Posterior cingulate gyrus (tissue), 11 donors: ENCODE results near the gene ZNF653.

Experiments
- DNase-seq, 10 donors: peaks; one replicate each; pipeline versions ENCODE4 v3.0.0 to v3.0.0-alpha.2; 2020 to 2021; ENCODE audit warnings: mixed read lengths in 3 of 10
- intact Hi-C: fragments of 100-400 bp; cut with DNase I; formaldehyde crosslinking; loops from one replicate; pipeline ENCODE4 v1.15.1; 2023

ZNF653 gene

DNA sequence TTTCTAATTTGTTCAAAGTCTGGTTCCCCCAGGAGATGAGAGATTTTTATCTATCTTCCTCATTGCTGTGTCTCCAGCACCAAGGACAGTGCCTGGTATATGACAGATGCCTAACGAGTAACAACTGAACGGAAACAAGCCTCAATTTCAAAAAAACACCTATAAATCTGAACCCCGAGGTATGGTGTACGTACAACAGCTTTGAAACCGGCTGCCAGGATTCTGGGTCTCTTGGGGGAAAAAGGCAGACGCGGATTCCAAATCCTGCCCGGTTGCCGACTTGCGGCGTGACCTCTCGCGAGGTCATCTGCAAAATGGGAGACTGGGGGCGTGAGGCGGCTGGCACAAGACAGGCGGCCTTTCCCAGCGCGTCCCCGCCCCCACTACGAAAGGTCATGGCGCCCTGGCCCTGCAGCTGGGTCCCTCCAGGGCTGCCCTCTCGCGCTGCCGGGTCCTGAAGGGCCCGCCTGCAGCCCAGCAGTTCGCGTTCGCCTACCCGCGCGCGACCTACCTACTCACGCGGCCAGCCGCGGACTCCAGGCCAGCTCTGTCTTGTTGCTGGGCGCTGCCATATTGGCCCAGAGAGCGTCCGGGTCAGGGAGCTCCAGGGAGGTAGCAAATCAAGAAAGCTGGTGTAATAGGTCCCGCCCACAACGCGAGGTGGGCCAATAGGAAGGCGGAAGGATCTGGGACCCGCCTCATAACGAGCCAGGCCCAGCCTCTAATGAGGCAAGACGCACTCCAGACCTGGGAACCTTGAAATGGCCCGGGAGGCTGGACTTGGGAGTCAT, 23.1 kb upstream of the ZNF653 start, which contains the start of gene ECSIT:
ECSIT (minus strand) TSS at position 584 of the 791 bp plus-strand sequence. CDS start 9,964 bp downstream, outside the sequence.
- peak; percentile 93 to 100 (median 98) for DNase-seq
- intact Hi-C loops, result no loop called here

GRCh38 chr19:11519138-11519537, 13.5 kb upstream of the ZNF653 start:
- intact Hi-C loops, result no loop called here
- DNase-seq, result no peak

- intact Hi-C loops, result no loop called here
- no peak for DNase-seq
These were observed 8.3 kb upstream of the ZNF653 start for GRCh38 chr19:11513946-11514345.

DNA sequence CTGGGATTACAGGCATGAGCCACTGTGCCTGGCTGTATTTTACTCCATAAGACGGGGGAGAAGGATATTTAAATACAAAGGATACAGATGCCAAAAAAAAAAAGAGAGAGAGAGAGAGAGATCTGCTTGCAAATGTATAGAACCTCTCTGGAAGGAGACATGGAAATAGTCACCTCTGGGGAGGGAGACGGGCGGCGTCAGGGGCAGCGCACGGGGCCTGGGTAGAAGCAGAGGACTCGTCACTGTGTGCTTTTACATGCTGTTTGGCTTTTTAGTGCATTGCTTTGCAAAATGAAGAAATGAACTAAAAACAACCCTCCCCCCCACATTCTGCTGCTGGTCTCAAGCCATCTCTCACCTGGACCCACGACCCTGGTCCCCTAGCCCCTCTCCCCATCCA, 4.8 kb upstream of the ZNF653 start:
- intact Hi-C loops, result no loop called here
- DNase-seq, result no peak

DNA sequence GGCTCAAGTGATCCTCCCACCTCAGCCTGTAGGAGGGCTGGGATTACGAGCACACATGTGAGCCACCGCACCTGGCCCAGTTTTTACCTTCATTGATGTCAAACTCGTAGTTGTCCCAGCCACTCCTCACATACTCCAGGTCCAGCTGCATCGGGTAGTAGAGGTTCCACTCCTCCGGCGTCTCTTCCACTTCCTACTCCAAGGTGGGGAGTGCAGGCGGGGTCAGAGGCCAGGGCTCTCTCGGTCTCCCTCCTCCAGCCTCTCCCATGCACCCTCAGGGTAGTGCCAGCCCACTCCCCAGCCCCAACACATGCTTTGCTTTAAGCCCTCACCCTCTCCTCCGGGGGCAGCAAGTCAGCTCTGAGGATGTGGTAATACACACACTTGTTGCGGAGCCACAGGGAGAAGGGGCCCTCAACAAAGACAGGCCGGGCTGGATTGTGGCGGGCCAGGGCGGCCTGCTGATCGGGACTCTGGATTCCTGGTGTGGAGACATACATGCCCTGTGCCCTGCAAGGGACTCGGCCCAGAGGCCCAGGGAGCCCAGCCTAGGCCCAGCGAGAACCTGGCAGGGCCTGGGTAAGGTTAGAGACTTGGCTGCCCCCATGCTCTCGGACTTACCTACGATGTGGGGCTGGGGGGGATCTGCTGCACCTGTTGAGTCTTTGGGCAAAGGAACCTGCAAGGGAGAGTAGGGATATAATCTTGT, 1.9 kb upstream of the ZNF653 start:
- peak in 1 of 10 donors; percentile 57 for DNase-seq
- intact Hi-C loops, result loop anchor here (5.0 kb wide), 1 partner anchor 50 kb away; the partner anchor contains the start of gene ELOF1

GRCh38 chr19:11506967-11507366, 1.3 kb upstream of the ZNF653 start:
- no peak for DNase-seq
- intact Hi-C loops, result loop anchor here (5.0 kb wide), 1 partner anchor 50 kb away; the partner anchor contains the start of gene ELOF1

DNA sequence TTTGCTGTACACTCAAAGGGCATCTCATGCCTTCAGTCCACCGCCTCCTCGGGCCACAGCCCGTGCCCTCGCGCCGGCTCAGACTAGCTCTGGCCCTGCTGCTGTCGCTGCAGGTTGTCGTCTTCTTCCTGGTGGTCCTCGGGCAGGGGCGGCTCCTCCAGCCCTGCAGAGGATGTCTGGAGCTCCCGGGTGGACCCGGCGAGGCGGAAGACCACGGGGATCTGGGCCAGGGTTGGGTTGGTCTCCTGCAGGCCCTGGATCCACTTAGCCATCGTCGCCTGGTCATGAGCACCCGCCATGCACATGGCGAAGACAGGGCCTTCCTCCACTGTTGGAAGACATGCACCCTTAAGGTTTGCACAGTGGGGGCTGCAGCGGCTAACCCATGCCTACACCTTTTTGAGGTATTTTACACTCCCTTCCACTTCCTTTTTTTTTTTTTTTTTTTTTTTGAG, 489 bp upstream of the ZNF653 start:
- intact Hi-C loops, result loop anchor here (5.0 kb wide), 1 partner anchor 51 kb away; the partner anchor contains the start of gene ELOF1
- peak in 2 of 10 donors; percentile 38 to 84 for DNase-seq

GRCh38 chr19:11505032-11505503, 571 bp downstream of the ZNF653 start:
- intact Hi-C loops, result loop anchor here (1.0 to 5.0 kb wide), 2 partner anchors 25 to 52 kb away; partner anchors contain the start of gene ELOF1
- DNase-seq, result peak; percentile 92 to 100 (median 97)

GRCh38 chr19:11504502-11505031, 1.1 kb downstream of the ZNF653 start:
- no peak for DNase-seq
- intact Hi-C loops, result loop anchor here (1.0 to 5.0 kb wide), 2 partner anchors 26 to 53 kb away; partner anchors contain the start of gene ELOF1

- intact Hi-C loops, result no loop called here
- DNase-seq, result no peak
These were observed 5.7 kb downstream of the ZNF653 start for GRCh38 chr19:11499890-11500420.

GRCh38 chr19:11499220-11499726, 6.4 kb downstream of the ZNF653 start:
- no peak for DNase-seq
- intact Hi-C loops, result no loop called here

DNA sequence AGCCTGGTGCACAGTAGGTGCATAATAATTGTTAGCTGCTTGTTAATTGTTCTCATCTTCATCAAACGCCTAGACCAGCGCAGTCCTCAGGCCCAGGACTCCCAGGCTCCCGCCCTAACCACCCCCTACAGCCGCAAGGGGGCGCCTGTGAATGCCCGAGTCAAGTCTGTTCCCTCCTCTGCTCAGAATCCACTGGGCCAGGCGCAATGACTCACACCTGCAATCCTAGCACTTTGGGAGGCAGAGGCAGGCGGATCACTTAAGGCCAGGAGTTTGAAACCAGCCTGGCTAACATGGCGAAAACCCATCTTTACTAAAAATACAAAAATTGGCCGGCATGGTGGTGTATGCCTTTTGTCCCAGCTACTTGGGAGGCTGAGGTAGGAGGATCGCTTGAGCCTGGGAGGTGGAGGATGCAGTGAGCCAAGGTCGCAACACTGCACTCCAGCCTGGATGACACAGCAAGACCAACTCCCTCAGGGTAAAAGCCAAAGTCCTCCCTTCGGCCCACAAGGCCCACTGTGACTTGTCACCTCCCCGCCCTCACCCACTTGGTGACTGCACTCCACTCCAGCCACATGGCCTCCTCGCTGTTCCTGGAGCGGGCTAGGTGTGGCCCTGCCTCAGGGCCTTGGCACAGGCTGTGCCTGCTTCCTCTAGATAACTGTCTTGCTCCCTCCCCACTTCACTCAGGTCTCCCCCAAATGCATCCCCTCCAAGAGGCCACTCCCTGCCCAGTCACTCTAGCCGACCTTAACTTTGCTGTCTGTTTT, 9.1 kb downstream of the ZNF653 start:
- DNase-seq, result peak in 8 of 10 donors; percentile 47 to 92 (median 62)
- intact Hi-C loops, result no loop called here

DNA sequence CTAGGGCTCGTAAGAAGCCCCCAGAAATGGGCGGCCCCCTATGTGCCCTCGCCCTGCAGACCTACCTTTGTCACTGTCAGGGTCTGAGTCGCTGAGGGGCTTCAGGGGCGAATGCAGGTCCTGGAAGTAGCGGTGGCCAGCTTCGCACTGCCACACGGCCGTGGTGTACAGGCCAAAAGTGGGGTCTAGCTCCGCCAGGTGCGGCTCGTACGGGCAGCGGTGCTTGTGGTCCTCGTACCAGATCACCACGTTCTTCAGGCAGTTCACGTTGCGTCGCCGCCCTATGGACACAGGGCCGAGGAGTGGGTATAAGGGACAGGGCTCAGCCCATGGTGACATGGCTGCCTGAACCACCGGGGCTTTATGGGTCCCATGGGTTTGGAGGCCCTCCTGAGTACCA, 9.8 kb downstream of the ZNF653 start:
- intact Hi-C loops, result no loop called here
- DNase-seq, result no peak

DNA sequence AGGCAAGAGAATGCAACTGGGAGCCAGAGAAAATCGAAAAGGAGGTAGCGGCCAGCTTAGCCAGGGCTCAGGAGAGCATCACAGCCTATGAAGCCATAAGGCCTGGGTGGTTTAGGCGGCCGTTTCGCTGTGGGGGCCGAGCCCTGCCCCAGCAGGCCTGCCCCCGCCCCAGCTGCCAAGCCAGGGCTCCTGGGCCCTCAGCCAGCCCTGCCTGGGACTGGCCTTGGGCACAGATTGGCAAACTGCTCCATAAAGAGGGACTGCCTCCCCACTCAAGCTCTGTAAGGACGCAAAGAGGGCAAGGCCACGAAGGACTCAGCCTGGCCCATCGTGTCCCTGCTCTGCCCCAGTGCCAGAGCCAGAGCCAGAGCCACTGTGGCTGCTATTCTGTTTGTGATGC, 10.2 kb downstream of the ZNF653 start:
- DNase-seq, result no peak
- intact Hi-C loops, result no loop called here

GRCh38 chr19:11494634-11495285, 10.9 kb downstream of the ZNF653 start:
- intact Hi-C loops, result no loop called here
- DNase-seq, result no peak

DNA sequence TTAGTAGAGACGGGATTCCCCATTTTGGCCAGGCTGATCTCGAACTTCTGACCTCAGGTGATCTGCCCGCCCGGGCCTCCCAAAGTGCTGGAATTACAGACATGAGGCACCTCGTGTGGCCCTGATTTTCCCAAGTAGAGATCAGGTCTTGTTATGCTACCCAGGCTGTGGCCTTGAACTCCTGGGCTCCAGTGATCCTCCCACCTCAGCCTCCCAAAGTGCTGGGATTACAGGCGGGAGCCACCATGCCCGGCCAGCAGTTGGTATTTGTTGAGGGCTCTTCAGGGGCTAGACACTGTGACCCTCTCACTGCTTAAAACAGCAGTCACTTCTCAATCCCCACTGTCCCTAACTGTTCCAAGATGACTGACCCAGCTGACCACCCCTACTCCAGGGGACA, 16.3 kb downstream of the ZNF653 start:
- intact Hi-C loops, result no loop called here
- no peak for DNase-seq

- intact Hi-C loops, result no loop called here
These were observed 18.8 kb downstream of the ZNF653 start for GRCh38 chr19:11486661-11487503.

GRCh38 chr19:11485245-11485837, 20.3 kb downstream of the ZNF653 start:
- intact Hi-C loops, result no loop called here
- no peak for DNase-seq

More at GRCh38 chr19:11486661-11487503, 18.8 kb downstream of the ZNF653 start:
- no peak for DNase-seq
